ENCODE measurements around the gene EPX. TPM values are rescaled to one million over a fixed set of nuclear protein-coding genes. Genes with fewer than 3 reads are reported as not detected.
A peak's percentile ranks its signal among the peaks of the same experiment; 100 is the strongest.

EPX gene
- total RNA-seq, 4 donors from 2014 or later, result not detected

- Histone ChIP-seq H3K27me3 (no peaks in the 10 kb centered on the region), H3K27ac (no peak overlapping the region), H3K36me3 (peaks cover 0 to 63% (median 0%) of the 10 kb centered on the region in 3 donors), H3K9me3 (no peaks in the 10 kb centered on the region), H3K4me1 (peaks cover 0 to 19% (median 3%) of the 10 kb centered on the region in 3 donors), H3K4me3 (no peak overlapping the region)
- no peak for DNase-seq
- intact Hi-C loops (cut with DNase I), result no loop called here
- TF ChIP-seq POLR2A (IDR thresholded peaks at IDR 0.05) (no peak), CTCF (IDR thresholded peaks at IDR 0.05) (no peak)
These were observed 23.2 kb downstream of the EPX start for GRCh38 chr17:58215685-58216084.

- H3K9me3 ChIP-seq, result no peaks in the 10 kb centered on the region
- no peak overlapping the region for H3K4me3 ChIP-seq
- H3K27me3 ChIP-seq, result no peaks in the 10 kb centered on the region
- peaks cover 0 to 19% (median 3%) of the 10 kb centered on the region in 3 donors for H3K4me1 ChIP-seq
- WGBS, 2 donors, result 80 to 81% methylated on average over 3 of the region's 3 CpGs
- H3K36me3 ChIP-seq, result peaks cover 0 to 42% (median 0%) of the 10 kb centered on the region in 3 donors
- no peak for DNase-seq
- intact Hi-C loops (cut with DNase I), result no loop called here
- H3K27ac ChIP-seq, result no peak overlapping the region
- no peak for TF ChIP-seq POLR2A (IDR thresholded peaks at IDR 0.05)
- no peak for TF ChIP-seq CTCF (IDR thresholded peaks at IDR 0.05)
These were observed 25.2 kb downstream of the EPX start for GRCh38 chr17:58217766-58218165.

- Histone ChIP-seq H3K27ac (peak within 1 kb of the TSS; percentile 75 to 87 (median 84)), H3K27me3 (no peaks in the 10 kb centered on the region), H3K36me3 (peaks cover 0 to 28% (median 0%) of the 10 kb centered on the region in 3 donors), H3K4me1 (peaks cover 0 to 19% (median 3%) of the 10 kb centered on the region in 3 donors), H3K4me3 (peak within 1 kb of the TSS; percentile 67 to 84 (median 76)), H3K9me3 (no peaks in the 10 kb centered on the region)
- intact Hi-C loops (cut with DNase I), result no loop called here
- peak; percentile 54 for DNase-seq
- 2 to 3% methylated on average over 27 to 41 of the region's 56 CpGs for WGBS, 2 donors
- peak in 3 of 4 donors; percentile 35 to 60 (median 41) for TF ChIP-seq POLR2A (IDR thresholded peaks at IDR 0.05)
- TF ChIP-seq CTCF (IDR thresholded peaks at IDR 0.05), result peak; percentile 59 to 85 (median 76)
These were observed 26.7 kb downstream of the EPX start, which contains the start of gene MKS1 for GRCh38 chr17:58219007-58219788. MKS1 (minus strand) TSS chr17:58219255; CDS start chr17:58219230, 25 bp downstream.

GRCh38 chr17:58219789-58220183, 27.3 kb downstream of the EPX start:
- Histone ChIP-seq H3K27me3 (no peaks in the 10 kb centered on the region), H3K4me1 (peaks cover 0 to 19% (median 3%) of the 10 kb centered on the region in 3 donors), H3K9me3 (no peaks in the 10 kb centered on the region), H3K4me3 (peak overlapping the region; percentile 67 to 84 (median 76)), H3K36me3 (peaks cover 0 to 22% (median 0%) of the 10 kb centered on the region in 3 donors), H3K27ac (peak overlapping the region; percentile 75 to 87 (median 84))
- 30 to 36% methylated on average over 7 of the region's 7 CpGs for WGBS, 2 donors
- intact Hi-C loops (cut with DNase I), result no loop called here
- no peak for DNase-seq
- TF ChIP-seq CTCF (IDR thresholded peaks at IDR 0.05) (no peak), POLR2A (IDR thresholded peaks at IDR 0.05) (no peak)

GRCh38 chr17:58224315-58224714, 31.8 kb downstream of the EPX start:
- 34 to 54% methylated on average over 1 of the region's 1 CpG for WGBS, 2 donors
- Histone ChIP-seq H3K4me1 (peaks cover 0 to 9% (median 3%) of the 10 kb centered on the region in 3 donors), H3K4me3 (no peak overlapping the region), H3K36me3 (no peaks in the 10 kb centered on the region), H3K27ac (no peak overlapping the region), H3K27me3 (peaks cover 0 to 26% (median 0%) of the 10 kb centered on the region in 4 donors), H3K9me3 (no peaks in the 10 kb centered on the region)
- intact Hi-C loops (cut with DNase I), result no loop called here
- TF ChIP-seq POLR2A (IDR thresholded peaks at IDR 0.05) (no peak), CTCF (IDR thresholded peaks at IDR 0.05) (no peak)
- DNase-seq, result no peak

Data from esophagus squamous epithelium (tissue), 5 donors.